Fibroblast of mammary gland (primary cell): ENCODE results near the gene LEMD1.

Source experiments
- DNase-seq: peaks from one replicate; pipeline ENCODE4 v3.0.0-alpha.2; 2010; ENCODE audit warnings: low read depth
- H3K4me3 ChIP-seq: 2 replicates; pipeline ENCODE4 v1.5.1; 2011; ENCODE audit warnings: low read depth, mild to moderate bottlenecking, low read length, moderate library complexity; ENCODE audit not compliant: control insufficient read depth
- CTCF ChIP-seq: conservative IDR thresholded peaks from 2 replicates; pipeline ENCODE4 v1.5.1; 2011; ENCODE audit warnings: low read depth, low read length, inconsistent platforms; ENCODE audit not compliant: control insufficient read depth, insufficient read depth

LEMD1 gene

DNA sequence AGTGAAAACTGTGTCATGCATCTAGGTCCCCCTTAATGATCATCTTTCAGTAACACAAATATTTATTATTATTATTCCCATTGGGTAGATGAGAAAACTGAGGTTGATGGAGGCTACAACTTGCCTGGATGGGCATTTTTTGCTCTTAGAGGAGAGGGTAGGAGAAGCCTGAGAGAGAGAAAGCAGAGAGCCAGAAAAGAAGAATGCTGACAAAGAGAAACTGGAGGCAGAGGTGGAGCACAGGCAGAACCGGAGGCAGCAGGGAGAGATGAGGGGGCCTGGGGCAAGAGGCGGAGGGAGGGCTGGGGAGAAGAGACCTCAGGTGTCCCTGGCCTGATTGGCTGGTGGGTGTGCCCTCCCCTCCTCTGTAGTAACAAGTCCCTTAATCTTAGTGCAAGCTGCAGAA lies 29.9 kb upstream of the LEMD1 start:
- no peak overlapping the region for H3K4me3 ChIP-seq
- DNase-seq, result no peak
- TF ChIP-seq CTCF, result no peak

- no peak for DNase-seq
- no peak for TF ChIP-seq CTCF
- H3K4me3 ChIP-seq, result no peak overlapping the region
Measured at GRCh38 chr1:205451202-205451601, 29.3 kb upstream of the LEMD1 start.

GRCh38 chr1:205450448-205450847 lies 28.6 kb upstream of the LEMD1 start:
- no peak for DNase-seq
- no peak for TF ChIP-seq CTCF
- H3K4me3 ChIP-seq, result no peak overlapping the region

DNA sequence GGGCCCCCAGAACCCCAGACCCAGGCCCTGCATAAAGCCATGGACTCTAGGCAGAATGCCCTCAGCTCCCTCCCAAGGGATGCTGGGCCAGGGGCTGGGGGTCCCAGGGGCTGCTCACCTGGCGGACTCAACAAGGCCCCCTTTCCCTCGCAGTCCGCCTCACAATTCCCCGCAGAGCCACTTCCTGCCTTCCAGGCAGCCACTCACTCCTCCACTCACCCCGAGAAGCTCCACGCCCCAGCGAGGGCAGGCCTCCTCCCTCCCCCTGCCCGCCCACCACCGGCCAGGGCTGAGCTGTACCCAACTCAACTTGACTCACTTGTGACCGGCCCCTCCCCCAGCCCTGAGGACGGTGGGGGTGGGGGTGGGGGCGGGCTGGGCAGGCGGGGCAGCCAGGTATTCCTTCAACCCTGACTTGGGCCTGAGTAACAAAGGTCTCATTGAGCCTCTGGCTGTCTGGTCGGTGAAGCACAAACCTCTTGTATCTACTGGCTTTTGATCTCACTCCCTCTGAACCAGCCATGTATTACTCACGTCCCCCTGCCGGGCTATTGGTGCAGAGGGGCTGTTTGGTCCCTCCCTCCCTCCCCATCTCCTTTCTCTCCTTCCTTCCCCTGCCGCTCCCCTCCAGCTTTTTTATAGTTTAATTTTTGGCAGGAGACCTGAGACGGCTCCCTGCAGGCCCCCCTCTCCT lies 28.0 kb upstream of the LEMD1 start:
- no peak for TF ChIP-seq CTCF
- H3K4me3 ChIP-seq, result peak overlapping the region; percentile 16
- peak; percentile 54 for DNase-seq

- TF ChIP-seq CTCF, result no peak
- DNase-seq, result no peak
- peak overlapping the region; percentile 16 for H3K4me3 ChIP-seq
Measured at GRCh38 chr1:205449254-205449749, 27.4 kb upstream of the LEMD1 start.

DNA sequence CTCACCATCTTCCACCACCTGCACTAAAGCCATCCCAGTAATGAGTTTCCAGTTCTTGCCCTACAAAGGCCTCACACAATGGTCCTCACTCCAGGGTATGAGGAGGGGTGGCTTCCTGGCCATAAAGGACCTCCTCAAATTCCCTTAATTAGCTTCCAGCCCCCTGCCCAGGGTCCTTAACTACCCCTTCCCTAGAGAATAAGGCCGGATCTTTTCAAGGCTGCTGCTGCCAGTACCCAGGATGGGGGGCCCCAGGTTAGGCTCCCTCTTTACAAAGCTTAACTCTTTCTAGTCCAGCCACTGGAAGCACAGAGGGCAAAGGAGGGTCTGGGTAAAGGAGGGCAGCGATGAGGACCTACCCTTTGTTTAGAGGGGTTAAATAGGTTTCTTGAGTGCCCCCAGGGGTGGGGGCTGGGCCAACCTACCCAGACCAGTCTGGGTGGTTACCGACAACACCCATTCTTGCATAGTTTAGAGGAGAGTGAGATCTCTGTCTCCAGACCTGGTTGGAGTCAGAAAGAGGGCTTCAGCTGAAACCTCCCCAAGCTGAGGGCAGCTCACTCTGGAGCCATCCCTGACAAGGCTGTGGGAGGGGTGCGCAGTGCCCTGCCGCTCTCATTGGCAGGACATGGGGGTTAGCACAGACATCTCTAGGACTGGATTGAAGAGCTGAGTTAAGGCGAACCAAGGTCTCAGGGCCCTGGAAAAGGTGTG lies 26.8 kb upstream of the LEMD1 start:
- no peak overlapping the region for H3K4me3 ChIP-seq
- DNase-seq, result no peak
- TF ChIP-seq CTCF, result no peak
